Erythroblast (primary cell): ENCODE measurements around the gene ESRRB.

Experiments used
- GATA1 ChIP-seq: IDR thresholded peaks from 2 replicates; pipeline ENCODE4 v1.6.1; 2011; ENCODE audit warnings: low read depth, mild to moderate bottlenecking, control low read depth, low read length, moderate library complexity
- POLR2A ChIP-seq: IDR thresholded peaks from 2 replicates; pipeline ENCODE4 v1.6.1; 2011; ENCODE audit warnings: mild to moderate bottlenecking, low read length

DNA sequence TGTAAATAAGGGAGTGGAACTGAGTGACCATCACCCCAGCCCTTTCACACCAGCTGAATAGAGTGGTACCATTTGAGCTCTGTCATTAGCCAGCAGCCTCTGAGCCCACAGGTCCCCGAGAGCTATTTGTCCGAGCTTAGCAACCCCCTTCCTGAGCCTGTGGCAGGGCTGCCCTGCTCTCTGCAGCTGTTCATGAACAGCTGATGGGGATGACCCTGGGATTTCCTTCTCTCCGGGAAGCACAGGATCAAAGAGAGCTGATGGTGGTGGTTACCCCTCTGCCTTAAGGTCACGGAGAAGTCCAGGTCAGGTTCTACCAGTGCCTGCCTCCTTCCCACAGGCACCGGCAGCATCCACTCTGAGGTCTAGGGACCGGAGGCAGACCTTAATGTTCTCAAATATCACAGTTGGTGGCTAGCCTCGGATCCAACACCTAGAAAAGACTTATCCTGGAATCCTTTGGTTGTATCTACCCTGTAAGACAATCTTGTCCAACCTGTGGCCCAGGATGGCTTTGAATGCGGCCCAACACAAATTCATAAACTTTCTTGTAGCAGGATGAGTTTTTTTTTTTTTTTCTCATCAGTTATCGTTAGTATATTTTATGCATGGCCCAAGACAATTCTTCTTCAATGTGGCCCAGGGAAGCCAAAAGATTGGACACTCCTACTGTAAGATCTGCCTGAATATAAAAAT lies 81.1 kb downstream of the ESRRB start:
- TF ChIP-seq POLR2A (no peak), GATA1 (no peak)
